ENCODE measurements around the gene DHX8. TPM values are rescaled to one million over a fixed set of nuclear protein-coding genes. Genes with fewer than 3 reads are reported as not detected.

DHX8 gene
- total and polyA plus RNA-seq, 2 of the 8 experiments (the other 6 are each of a cell fraction or from before 2014, with no cell fraction given): 30.5 to 59.4 TPM

GRCh38 chr17:43482103-43483012, 1.4 kb upstream of the DHX8 start:
- H3K27me3 ChIP-seq (replicated peaks in 1 of 4; ENCODE audit: control insufficient read depth in 3 of 4, extremely low read depth in 1 of 4, insufficient read depth in 3 of 4, low read length in 3 of 4): no peaks in the 10 kb centered on the region
- 0 out of 2 replicates have a peak overlapping the region, but pooled peaks have one; percentile 86 for H2AFZ ChIP-seq (ENCODE audit: low read length)
- no peak overlapping the region for H2BK15ac ChIP-seq (ENCODE audit: low read length)
- no peak overlapping the region for H3K56ac ChIP-seq (replicated peaks; ENCODE audit: insufficient read length, low read depth, low read length)
- H3K4me2 ChIP-seq (ENCODE audit: insufficient read depth in 1 of 2, low read depth in 2 of 2, low read length in 2 of 2): no peak overlapping the region
- FAIRE-seq (no peak), DNase-seq (ENCODE audit: low read depth in 1 of 2, low spot score in 2 of 2) (no peak)
- H3K79me2 ChIP-seq (ENCODE audit: control insufficient read depth in 1 of 2, insufficient read depth in 2 of 2, low read length in 2 of 2): peaks cover 22 to 35% of the 10 kb centered on the region in 2 experiments
- H2BK5ac ChIP-seq (ENCODE audit: low read depth, low read length): no peak overlapping the region
- ChIA-PET POLR2A (ENCODE audit: partially characterized antibody) (interaction anchor here (1.0 to 5.0 kb wide), 7 partner anchors 14 to 121 kb away, joined by 3 to 62 read pairs (median 8); partner anchors contain the start of gene ARL4D), CTCF (ENCODE audit: partially characterized antibody) (interaction anchor here (0.6 to 10.6 kb wide), 28 partner anchors 8 to 1237 kb away, joined by 3 to 296 read pairs (median 4); partner anchors contain the start of gene ARL4D)
- no peak overlapping the region for H4K5ac ChIP-seq (ENCODE audit: insufficient read length, low read depth, low read length)
- peaks cover 0 to 6% (median under 1%) of the 10 kb centered on the region in 4 experiments; a peak in 4 of 7 replicates for H3K4me1 ChIP-seq (replicated peaks in 1 of 4; ENCODE audit: control insufficient read depth in 3 of 4, insufficient read depth in 4 of 4, low read length in 3 of 4)
- no peak overlapping the region for H3K14ac ChIP-seq (ENCODE audit: insufficient read length)
- no peak overlapping the region; the same call in 1 of the 2 replicates for H2AK5ac ChIP-seq (ENCODE audit: low read depth, low read length)
- H3K4me3 ChIP-seq (ENCODE audit: extremely low read depth in 1 of 4, insufficient read depth in 2 of 4, low read depth in 3 of 4, low read length in 4 of 4): no peak overlapping the region
- peaks cover 3% of the 10 kb centered on the region; the same call in 1 of the 2 replicates for H3K79me1 ChIP-seq (ENCODE audit: low read depth, low read length)
- H2BK12ac ChIP-seq (ENCODE audit: low read depth, low read length): no peak overlapping the region
- no peak overlapping the region for H4K8ac ChIP-seq (ENCODE audit: extremely low read depth, insufficient read depth, low read length)
- WGBS, 2 experiments (ENCODE audit: extremely low coverage in 1 of 2, insufficient coverage in 1 of 2, insufficient read length in 1 of 2, insufficient replicate concordance in 2 of 2, low coverage in 1 of 2, low lambda C conversion rate in 2 of 2, missing lambda C conversion rate in 1 of 2): 89% methylated on average over 11 of the region's 11 CpGs; no CpG with 5 or more reads in 1 of the 2 experiments
- peaks cover 0 to 4% of the 10 kb centered on the region in 2 experiments for H4K20me1 ChIP-seq (replicated peaks in 1 of 2; ENCODE audit: control insufficient read depth in 1 of 2, insufficient read depth in 2 of 2, low read length in 2 of 2)
- H2BK120ac ChIP-seq (replicated peaks; ENCODE audit: low read depth, low read length): no peak overlapping the region
- H3K18ac ChIP-seq (ENCODE audit: extremely low read depth, low read length): no peak overlapping the region
- H3K4ac ChIP-seq (replicated peaks; ENCODE audit: insufficient read length, low read depth, low read length): no peak overlapping the region
- H4K91ac ChIP-seq (replicated peaks; ENCODE audit: insufficient read length, low read length): no peak overlapping the region
- no peaks in the 10 kb centered on the region for H3K9me3 ChIP-seq (ENCODE audit: insufficient read depth in 2 of 2, low read depth in 1 of 2, low read length in 1 of 2)
- no peak overlapping the region for H2BK20ac ChIP-seq (ENCODE audit: low read length)
- H3K9ac ChIP-seq (replicated peaks in 1 of 4; ENCODE audit: extremely low read depth in 1 of 4, low read depth in 3 of 4, low read length in 3 of 4): no peak overlapping the region
- TF ChIP-seq CREB1 (IDR thresholded peaks at IDR 0.05): no peak
- no peaks in the 10 kb centered on the region for H3K36me3 ChIP-seq (ENCODE audit: control insufficient read depth in 2 of 4, insufficient read depth in 4 of 4, low read length in 3 of 4)
- no peak overlapping the region for H3K23ac ChIP-seq (ENCODE audit: insufficient read length)
- peaks cover 7% of the 10 kb centered on the region for H3K23me2 ChIP-seq (ENCODE audit: low read depth, low read length)
- H3K27ac ChIP-seq (ENCODE audit: low read depth, low read length): no peak overlapping the region; the same call in 1 of the 2 replicates

Data from H1 (cell line).